ENCODE measurements around the gene MKLN1.
"Not testable (repeated sequence)": the region's sequence is repeated elsewhere in the genome, so short reads cannot be mapped to it uniquely, and the experiment has no call there.

MKLN1 gene

DNA sequence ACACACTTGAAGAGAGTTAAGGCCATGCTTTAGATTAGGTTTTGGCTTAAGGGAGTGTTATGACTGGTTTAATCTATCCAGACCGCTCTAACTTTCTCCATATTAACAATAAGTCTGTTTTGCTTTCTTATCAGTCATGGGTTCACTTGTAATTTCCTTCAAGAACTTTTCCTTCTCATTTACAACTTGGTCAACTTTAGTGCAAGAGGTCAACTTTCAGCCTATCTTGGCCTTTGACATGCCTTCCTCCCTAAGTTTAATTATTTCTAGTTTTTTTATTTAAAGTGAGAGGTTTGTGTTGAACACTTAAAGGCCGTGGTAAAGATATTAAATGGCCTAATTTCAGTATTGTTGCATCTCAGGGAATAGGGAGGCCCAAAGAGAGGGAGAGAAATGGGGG is 75.6 kb downstream of the MKLN1 start:
- DNase-seq: no peak

DNA sequence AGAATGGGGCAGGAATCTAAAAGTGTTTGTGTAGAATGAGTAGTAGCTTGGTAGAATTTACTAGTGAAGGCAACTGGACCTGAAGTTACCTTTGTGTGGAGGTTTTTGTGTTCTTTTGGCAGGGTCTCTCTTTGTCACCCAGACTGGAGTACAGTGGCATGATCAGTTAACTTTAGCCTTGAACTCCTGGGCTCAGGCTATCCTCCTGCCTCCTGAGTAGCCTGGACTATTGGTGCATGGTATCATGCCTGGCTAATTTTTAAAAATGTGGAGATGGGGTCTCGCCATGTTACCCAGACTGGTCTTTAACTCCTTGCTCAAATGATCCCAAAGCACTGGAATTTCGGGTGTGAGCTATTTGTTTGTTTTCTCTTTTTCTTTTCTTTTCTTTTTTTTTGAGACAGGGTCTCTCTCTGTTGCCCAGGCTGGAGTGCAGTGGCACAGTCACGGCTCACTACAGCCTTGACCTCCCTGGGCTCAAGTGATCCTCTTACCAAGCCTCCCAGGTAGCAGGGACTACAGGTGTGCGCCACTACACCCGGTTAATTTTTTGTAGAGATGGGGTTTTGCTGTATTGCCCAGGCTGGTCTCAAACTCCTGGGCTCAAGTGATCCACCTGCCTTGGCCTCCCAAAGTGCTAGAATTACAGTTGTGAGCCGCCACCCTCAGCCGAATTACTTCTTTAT is 76.7 kb downstream of the MKLN1 start:
- DNase-seq: no peak

DNA sequence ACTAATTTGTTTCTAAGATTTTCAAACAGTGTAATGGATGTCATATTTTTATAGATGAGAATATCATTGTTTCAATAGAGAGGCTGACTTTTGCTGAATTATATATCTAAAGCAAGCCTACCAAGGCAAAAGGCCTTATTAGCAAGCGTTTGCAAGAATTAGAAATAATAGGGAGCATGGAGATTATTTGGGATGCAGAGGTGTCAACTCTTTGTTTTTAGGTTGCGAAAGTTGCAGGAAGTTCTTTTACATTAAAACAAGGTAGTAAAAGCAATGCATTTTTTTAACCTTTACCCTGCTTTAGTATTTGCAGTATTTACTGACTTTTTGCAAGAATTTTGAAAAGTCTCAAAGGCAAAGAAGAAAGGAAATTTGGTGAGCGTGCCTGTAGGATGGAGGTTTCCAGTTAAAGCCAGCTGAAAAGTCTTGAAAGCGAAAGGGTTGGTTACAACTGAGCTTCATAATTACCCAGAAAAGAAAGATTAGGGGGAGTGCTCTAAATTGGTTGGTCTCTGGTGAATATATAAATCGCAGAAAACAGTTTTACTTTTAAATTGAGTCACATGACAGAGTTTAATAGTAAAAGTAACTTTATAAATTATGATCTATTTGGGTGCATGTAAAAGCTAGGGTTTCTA is 81.6 kb downstream of the MKLN1 start:
- DNase-seq: no peak

DNA sequence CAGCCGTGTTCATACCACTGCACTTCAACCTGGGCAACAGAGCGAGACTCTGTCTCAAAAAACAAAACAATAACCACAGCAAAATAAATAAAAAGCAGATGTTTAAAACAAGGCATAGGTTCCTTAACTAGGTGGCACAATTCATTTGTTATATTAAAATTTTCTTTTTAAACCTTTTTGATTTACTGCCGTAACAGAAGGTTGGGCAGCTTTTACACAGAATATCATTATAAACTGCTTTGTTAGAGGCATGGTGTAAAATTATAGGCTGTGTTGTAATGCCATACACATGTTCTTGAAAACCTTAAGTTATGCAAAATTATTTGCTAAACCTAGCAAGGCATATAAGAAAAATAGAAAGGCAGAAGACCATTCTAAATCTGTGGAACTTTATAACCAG is 84.4 kb downstream of the MKLN1 start:
- no peak for DNase-seq

DNA sequence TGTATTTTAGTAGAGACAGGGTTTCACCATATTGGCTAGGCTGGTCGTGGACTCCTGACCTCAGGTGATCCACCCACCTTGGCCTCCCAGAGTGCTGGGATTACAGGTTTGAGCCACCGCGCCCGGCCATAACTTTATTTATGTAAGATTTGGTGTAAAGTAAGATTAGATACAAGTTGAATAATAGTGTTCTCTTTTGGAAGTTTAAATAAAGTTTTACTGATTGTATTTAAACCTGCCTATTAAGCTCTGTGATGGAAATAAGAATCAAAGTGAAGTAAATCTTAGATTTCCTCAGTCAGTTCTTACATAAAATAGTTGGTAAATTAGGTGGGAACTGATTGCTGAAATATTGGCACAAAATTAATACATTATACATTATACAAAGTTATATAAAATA is 86.0 kb downstream of the MKLN1 start:
- DNase-seq: no peak

DNA sequence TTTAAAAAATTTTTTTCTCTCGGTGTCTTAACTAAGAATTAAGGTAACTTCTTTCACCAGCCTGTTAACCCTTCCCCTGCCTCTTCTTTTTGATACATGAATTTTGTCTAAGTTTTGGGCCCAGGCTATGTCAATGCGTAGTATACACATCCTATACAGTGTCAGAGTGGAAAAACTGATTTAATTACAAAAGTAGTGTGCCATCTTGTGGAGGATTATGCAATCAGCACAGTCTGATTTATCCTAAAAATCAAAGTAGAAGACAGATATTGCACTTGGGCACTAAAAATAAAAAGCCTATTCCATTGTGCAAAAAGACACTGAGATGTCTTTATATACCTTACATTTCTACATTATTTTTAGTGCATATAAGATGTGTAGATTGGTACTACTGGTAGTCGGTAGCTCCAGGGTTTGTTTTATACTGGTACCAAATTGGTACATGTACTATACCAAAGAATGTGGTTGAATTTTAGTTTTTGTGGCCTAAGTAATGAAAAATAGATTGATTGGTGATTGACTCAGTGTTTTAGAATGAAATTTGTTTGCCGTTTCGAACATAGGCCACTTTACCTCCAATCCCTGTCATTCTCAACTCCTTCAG is 96.6 kb downstream of the MKLN1 start:
- DNase-seq: no peak

DNA sequence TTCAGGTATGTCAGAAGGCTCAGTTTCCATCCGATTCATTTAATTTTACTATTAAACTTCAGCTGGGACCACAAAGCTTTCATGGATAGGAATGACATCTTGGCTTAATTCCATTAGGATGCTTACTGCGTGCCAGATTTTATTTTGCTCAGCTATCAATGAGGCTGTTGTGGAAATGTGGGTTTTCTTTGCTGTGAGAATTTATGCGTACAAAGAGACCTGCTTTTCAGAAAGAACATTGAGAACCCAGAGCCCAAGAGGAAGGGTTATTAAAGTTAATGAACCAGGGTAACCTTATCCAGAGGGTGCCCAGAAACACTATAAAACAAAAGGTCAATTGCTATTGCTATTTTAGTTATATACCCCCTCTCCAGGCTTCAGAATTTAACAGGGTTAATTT is 98.3 kb downstream of the MKLN1 start:
- no peak for DNase-seq

DNA sequence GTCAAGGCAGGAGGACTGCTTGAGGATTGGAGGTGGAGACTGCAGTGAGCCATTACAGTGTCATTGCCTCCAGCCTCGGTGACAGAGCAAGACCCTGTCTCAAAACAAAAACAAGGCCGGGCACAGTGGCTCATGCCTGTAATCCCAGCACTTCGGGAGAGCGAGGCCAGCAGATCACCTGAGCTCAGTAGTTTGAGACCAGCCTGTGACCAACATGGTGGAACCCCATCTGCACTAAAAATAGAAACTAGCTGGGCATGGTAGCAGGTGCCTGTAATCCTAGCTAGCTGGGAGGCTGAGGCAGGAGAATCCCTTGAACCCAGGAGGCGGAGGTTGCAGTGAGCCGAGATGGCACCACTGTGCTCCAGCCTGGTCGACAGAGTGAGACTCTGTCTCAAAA is 103.2 kb downstream of the MKLN1 start:
- DNase-seq: not testable (repeated sequence)

DNA sequence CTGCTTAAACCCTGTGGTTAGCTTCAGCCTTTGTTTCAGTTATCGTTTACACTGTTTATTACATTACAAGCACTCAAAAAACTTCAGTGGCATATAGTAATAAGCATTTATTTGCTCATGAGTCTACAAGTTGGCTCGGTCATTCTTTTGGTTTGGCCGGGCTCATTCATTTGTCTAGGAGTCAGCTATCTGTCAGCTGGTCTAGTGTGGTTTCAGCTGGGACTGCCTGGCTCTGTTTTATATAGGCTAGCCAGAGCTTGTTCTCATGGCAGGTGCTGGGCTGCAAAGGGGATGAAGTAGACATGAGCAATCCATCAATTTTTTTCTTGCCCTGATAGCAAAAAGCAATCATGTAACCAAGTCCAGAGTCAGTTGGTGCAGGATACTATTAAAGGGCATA is 103.6 kb downstream of the MKLN1 start:
- DNase-seq: no peak

DNA sequence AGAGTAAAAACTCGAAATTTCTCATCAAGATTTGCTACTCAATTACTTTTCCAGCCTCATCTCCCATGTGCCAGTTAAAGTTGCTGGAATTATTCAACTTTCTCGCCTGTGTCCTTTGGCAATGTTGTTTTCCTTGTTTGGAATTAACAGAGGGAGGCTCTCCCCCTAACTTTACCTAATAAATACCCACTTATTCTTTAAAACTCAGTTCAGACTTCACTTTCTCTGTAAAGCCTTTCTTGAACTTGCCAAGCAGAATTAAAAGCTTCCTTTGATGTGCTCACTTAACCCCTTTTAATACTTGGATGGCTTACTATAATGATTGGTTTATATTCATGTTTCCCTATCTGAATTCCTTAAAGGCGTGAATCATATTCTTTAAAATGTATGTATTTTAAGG is 104.1 kb downstream of the MKLN1 start:
- no peak for DNase-seq

DNA sequence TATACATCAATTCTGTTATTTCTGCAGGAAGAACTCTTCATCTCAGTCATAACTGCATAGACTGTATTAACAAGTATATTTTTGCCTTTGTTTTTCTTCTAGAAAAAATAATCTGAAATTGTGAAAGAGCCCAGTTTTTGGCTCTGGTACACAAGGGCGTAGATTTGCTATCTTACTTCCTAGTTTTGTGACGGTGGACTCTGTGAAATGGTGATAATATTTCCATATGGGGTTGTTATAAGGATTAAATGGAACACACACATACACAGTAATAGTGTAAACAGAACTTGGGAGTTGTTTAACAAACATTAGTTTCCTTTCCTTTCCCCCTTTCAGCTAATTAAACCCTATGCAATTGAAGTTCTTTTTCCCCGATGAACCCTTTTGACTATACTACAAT is 108.7 kb downstream of the MKLN1 start:
- DNase-seq: no peak

DNA sequence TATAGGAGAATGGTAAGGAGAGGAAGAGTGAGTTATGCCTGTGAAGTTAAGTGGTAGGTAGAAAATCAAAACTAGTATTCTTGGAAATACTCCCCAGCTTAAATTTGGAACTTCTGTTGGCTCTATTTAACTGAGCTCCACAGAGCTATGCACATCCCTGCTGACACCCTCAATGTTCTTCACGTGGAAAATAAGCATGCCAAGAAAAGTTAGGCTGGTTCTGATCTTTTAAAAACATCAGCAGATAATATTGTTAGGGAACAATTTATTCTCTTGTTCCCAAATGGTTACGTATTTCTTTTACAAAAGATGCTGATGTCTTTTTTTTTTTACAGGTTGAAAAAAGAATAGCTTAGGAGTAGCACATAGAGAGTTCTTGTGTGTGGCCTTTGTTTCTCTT is 111.3 kb downstream of the MKLN1 start:
- no peak for DNase-seq

DNA sequence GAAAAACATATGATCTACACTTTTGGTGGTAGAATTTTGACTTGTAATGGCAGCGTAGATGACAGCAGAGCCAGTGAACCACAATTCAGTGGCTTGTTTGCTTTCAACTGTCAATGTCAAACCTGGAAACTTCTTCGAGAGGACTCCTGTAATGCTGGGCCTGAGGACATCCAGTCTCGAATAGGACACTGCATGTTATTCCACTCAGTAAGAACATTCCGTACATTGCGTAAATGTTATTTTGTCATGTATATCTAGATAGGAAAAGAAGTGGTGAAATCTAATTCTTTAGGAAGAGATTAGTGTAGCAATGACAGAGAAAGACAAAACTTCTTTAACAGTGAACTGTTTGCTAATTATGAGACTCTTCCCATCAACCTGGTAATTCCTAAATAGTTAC is 115.8 kb downstream of the MKLN1 start:
- DNase-seq: no peak

DNA sequence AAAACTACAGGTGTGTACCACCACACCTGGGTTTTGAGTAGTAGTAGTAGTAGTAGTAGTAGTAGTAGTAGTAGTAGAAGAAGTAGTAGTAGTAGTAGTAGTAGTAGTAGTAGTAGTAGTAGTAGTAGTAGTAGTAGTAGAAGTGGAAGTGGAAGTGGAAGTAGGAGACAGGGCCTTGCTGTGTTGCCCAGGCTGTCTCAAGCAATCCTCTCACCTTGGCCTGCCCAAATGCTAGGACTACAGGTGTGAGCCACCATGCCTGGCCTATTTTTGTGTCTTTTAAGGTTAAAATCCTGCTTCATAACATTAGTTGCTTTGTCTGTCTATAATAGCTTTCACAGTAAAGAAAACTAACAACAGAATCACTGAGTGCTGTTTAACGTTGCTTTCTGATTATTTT is 117.0 kb downstream of the MKLN1 start:
- no peak for DNase-seq

DNA sequence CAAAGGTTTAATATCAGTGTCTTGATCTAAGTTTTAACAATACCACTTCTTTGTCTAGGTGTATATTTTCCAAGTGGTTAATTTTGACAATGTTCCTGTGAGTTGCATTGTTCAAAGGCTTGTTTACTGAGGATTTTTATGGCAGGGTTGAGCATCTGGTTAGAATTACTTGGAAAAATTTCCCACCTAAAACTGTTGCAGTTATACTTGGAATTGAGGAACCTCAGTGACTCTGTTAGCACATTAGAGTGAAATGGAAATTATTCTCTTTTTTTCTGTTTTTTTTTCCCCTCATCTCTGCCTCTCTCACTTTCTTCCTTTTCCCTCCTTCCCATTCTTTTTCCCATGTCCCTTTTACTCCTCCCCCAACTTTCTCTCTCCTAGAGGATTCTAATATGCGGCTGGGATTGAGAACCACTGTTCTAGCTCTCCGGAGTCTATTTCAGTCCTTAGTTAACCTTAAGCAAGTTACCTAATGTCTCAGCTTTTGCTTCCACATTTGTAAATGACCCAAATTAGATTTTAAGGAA is 121.8 kb downstream of the MKLN1 start:
- DNase-seq: no peak

DNA sequence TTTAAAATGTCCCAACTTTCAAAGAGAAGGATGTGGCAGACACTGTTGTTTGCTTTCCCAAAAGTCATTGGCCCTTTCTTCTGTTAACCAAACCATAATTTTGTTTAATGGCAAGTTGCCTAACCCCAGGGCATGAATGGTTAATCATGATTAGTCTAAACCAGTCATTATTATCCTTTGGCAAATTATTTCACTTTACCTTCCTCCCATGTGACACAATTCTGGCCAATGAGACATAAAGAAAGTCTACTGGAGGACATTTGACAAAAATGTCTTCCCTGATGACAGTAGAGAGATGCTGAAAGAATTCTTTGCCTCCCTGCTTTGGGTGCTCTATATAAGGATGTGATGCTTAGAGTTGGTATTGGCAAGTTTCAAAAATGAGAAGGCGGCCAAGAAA is 126.8 kb downstream of the MKLN1 start:
- DNase-seq: no peak

DNA sequence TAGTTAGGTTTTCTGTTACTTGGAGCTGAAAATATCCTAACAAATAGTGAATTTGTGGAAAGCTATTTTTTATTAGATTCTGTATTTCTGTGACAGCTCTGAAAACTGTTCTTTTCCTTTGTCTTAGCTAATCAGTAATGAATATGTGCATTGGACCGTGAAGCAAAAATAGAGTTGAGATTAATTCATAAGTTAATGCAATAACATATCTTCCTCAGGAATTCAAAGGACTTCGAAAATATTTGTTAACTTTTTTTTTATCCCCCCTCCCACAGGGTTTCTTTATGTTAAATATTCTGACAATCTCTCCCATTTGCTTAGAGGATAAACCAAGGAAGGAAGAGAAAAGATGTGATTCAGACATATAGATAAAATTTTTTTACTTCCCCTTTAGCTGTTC is 127.3 kb downstream of the MKLN1 start:
- no peak for DNase-seq

DNA sequence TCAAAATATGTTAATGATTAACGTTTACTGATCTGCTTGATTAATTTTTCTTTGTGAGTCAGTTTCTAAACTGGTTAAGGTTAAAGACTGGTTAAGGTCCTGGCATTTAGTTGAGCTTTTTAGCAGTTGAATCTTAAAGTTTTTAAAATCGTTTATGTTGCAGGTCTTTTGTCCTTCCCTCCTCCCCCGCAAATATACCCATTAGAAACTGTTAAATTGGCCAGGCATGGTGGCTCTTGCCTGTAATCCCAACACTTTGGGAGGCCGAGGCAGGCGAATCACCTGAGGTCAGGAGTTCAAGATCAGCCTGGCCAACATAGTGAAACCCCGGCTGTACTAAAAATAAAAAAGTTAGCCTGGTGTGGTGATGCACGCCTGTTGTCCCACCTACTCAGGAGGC is 127.9 kb downstream of the MKLN1 start:
- DNase-seq: no peak

DNA sequence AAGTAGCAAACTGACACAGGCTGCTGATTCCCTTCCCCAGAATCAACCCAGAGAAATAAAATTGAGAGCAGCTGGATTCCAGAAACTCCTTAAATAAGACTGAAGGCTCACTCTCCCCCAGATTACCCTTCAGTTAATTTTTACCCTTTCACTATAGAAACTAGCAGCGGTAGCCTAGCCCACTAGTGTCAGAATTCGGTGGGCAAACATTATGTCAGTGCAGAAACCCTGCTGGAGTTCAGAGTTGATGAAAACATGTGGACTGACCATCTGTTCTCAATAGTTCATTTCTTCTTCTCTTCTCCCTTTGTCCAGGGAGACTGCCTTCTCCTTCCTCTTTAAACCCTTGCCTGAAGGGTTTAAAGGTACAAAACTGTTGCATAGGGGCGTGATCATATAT is 128.7 kb downstream of the MKLN1 start:
- no peak for DNase-seq

DNA sequence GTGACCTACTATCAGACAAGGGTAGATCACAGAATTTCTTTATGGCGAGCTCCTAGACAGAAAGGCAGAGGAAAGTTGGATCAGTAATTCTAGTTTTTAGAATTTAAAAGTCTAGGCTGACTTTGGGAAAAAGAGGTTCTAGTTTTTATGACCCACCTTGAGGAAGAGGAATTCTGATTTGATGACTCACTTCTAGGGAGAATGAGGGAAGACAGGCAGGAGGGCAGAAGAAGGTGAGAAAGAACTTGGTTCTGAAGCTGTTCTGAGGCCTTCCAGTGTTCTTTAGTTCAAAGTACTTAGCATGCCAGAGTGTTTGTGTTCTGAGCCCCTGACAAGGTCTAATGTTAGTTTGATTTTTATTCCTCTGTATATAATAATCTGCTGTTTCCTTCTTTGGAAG is 131.6 kb downstream of the MKLN1 start:
- no peak for DNase-seq

DNA sequence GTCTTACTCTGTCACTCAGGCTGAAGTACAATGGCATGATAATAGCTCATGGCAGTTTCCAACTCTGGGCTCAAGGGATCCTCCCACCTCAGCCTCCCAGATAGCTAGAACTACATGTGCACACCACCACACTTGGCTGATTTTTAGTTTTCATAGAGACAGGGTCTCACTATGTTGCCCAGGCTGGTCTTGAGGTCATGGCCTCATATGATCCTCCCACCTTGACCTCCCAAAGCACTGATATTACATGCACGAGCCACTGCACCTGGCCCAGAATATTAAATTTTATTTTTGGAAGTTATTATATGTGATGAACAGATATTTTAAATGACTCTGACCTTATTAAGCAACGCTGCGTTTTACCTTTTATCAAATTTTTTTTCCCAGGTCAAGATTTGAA is 134.4 kb downstream of the MKLN1 start:
- no peak for DNase-seq

DNA sequence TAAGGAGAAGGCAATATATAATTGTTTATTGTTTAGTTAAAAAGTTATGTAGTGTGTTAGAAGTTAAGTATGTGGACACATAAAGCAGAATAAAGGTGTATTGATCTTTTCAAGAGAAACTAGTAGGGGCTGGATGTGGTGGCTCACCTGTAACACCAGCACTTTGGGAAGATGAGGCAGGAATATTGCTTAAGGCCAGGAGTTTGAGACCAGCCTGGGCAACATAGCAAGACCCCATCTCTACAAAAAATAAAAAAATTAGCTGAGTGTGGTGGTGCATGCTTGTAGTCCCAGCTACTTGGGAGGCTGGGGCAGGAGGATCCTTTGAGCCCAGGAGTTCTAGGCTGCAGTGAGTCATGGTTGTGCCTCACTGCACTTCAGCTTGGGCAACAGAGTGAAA is 135.0 kb downstream of the MKLN1 start:
- DNase-seq: not testable (repeated sequence)

DNA sequence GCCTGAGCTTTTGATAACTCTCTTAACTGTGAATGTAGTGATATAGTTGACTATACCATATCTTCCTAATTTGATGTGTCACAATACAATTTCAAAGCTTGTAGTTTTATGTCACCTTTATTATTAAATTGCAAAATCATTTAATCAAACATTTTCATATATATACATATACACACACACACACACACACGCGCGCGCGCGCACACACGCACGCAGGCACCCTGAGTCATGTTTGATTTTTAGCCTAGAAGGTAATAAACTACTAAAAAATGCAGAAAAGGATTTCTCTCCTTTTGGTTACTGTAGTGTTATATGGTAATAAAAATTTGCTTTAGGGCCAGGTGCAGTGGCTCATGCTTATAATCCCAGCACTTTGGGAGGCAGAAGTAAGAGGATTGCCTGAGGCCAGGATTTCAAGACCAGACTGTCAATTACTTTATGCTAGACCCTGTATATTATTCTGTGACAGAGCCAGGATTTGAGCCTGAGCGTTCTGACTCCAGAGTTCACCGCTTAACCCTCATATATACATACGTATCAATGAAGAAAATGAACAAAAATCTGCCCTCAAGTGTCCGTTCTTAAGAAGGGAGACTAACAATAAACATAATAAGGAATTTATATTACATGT is 139.2 kb downstream of the MKLN1 start:
- no peak for DNase-seq

DNA sequence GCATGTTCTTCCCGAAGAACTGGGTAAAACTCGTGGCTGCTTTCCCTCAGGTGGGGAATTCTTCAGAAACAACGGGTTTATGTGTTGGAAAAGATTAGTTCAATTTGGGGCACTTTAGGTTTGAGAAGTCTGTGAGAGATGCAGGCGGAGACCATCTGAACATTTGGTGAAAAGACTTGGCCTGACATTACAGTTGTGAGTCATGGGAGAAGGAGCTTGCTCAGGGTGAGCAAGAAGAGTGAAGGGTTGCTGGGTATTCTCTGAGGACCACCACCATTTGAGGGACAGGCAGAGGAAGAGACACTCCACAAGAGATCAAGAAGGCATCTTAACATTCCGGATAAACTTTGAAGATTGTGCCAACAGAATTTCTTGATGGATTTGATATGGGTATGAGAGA is 140.1 kb downstream of the MKLN1 start:
- no peak for DNase-seq

Data from activated naive CD4-positive, alpha-beta T cell treated with anti-CD3 and anti-CD28 coated beads, Interleukin-2, amount 50 U/mL, for 16 hours (primary cell).